Measurements from ENCODE around the gene ADGRF3. TPM values are rescaled to one million over a fixed set of nuclear protein-coding genes. Genes with fewer than 3 reads are reported as not detected.
A peak's percentile ranks its signal among the peaks of the same experiment; 100 is the strongest.
"Not testable (repeated sequence)": the region's sequence is repeated elsewhere in the genome, so short reads cannot be mapped to it uniquely, and the experiment has no call there.

The ADGRF3 gene
- total RNA-seq, 1 donor from 2014 or later: 0.04 TPM

GRCh38 chr2:26382564-26382963 is 36.0 kb upstream of the ADGRF3 start:
- DNase-seq (ENCODE audit: low spot score): no peak
- Histone ChIP-seq H3K9me3 (ENCODE audit: low read depth) (no peaks in the 10 kb centered on the region), H3K27ac (no peak overlapping the region), H3K79me2 (ENCODE audit: low read depth) (no peaks in the 10 kb centered on the region), H3K36me3 (peaks cover 13% of the 10 kb centered on the region), H3K4me1 (peaks cover 9% of the 10 kb centered on the region), H4K20me1 (ENCODE audit: low read depth) (no peaks in the 10 kb centered on the region), H3K4me3 (no peak overlapping the region), H3K27me3 (no peaks in the 10 kb centered on the region), H3K9ac (no peak overlapping the region), H3F3A (ENCODE audit: low read depth) (no peaks in the 10 kb centered on the region), H2AFZ (replicated peaks) (no peak overlapping the region), H3K4me2 (no peak overlapping the region)
- Mint-ChIP-seq H3K27ac (no peak overlapping the region), H3K4me3 (no peak overlapping the region), H3K36me3 (peaks cover 22% of the 10 kb centered on the region), H3K9me3 (no peaks in the 10 kb centered on the region), H3K27me3 (ENCODE audit: insufficient read depth, low read depth) (no peaks in the 10 kb centered on the region), H3K4me1 (peaks cover 6% of the 10 kb centered on the region)
- no peak for TF ChIP-seq EZH2 (IDR thresholded peaks at IDR 0.05)
- TF ChIP-seq CTCF (IDR thresholded peaks at IDR 0.05): no peak
- TF ChIP-seq EZH2phosphoT487 (IDR thresholded peaks at IDR 0.05): no peak

GRCh38 chr2:26380281-26380680 is 33.7 kb upstream of the ADGRF3 start:
- H3K36me3 Mint-ChIP-seq: peaks cover 27% of the 10 kb centered on the region

GRCh38 chr2:26376799-26377198 is 30.2 kb upstream of the ADGRF3 start:
- Mint-ChIP-seq H3K36me3 (peaks cover 42% of the 10 kb centered on the region), H3K9me3 (peaks cover 2% of the 10 kb centered on the region), H3K4me1 (no peaks in the 10 kb centered on the region), H3K27me3 (ENCODE audit: insufficient read depth, low read depth) (no peaks in the 10 kb centered on the region), H3K4me3 (no peak overlapping the region), H3K27ac (no peak overlapping the region)
- H3K4me1 ChIP-seq: peaks cover 9% of the 10 kb centered on the region
- H3K27me3 ChIP-seq: no peaks in the 10 kb centered on the region
- H3K79me2 ChIP-seq (ENCODE audit: low read depth): no peaks in the 10 kb centered on the region
- H4K20me1 ChIP-seq (ENCODE audit: low read depth): no peaks in the 10 kb centered on the region
- no peak overlapping the region for H3K4me2 ChIP-seq
- no peak overlapping the region for H2AFZ ChIP-seq (replicated peaks)
- H3K36me3 ChIP-seq: peaks cover 42% of the 10 kb centered on the region
- H3F3A ChIP-seq (ENCODE audit: low read depth): no peaks in the 10 kb centered on the region
- TF ChIP-seq EZH2phosphoT487 (IDR thresholded peaks at IDR 0.05): no peak
- TF ChIP-seq EZH2 (IDR thresholded peaks at IDR 0.05): no peak
- no peak for TF ChIP-seq CTCF (IDR thresholded peaks at IDR 0.05)
- DNase-seq (ENCODE audit: low spot score): no peak
- H3K9ac ChIP-seq: no peak overlapping the region
- no peak overlapping the region for H3K27ac ChIP-seq
- no peak overlapping the region for H3K4me3 ChIP-seq
- H3K9me3 ChIP-seq (ENCODE audit: low read depth): no peaks in the 10 kb centered on the region

More at GRCh38 chr2:26380281-26380680, 33.7 kb upstream of the ADGRF3 start:
- Histone ChIP-seq H3K9ac (no peak overlapping the region), H3K4me3 (no peak overlapping the region), H3K27ac (no peak overlapping the region), H3K79me2 (ENCODE audit: low read depth) (no peaks in the 10 kb centered on the region), H3K27me3 (no peaks in the 10 kb centered on the region), H3F3A (ENCODE audit: low read depth) (no peaks in the 10 kb centered on the region), H4K20me1 (ENCODE audit: low read depth) (no peaks in the 10 kb centered on the region), H3K9me3 (ENCODE audit: low read depth) (no peaks in the 10 kb centered on the region), H2AFZ (replicated peaks) (no peak overlapping the region), H3K36me3 (peaks cover 24% of the 10 kb centered on the region), H3K4me2 (no peak overlapping the region), H3K4me1 (peaks cover 9% of the 10 kb centered on the region)
- no peak for DNase-seq (ENCODE audit: low spot score)
- Mint-ChIP-seq H3K27ac (no peak overlapping the region), H3K9me3 (no peaks in the 10 kb centered on the region), H3K27me3 (ENCODE audit: insufficient read depth, low read depth) (no peaks in the 10 kb centered on the region), H3K4me3 (no peak overlapping the region), H3K4me1 (peaks cover 6% of the 10 kb centered on the region)
- TF ChIP-seq EZH2 (IDR thresholded peaks at IDR 0.05): no peak
- no peak for TF ChIP-seq CTCF (IDR thresholded peaks at IDR 0.05)
- no peak for TF ChIP-seq EZH2phosphoT487 (IDR thresholded peaks at IDR 0.05)

GRCh38 chr2:26370909-26371308 is 24.3 kb upstream of the ADGRF3 start:
- not testable (repeated sequence) for H3K9me3 ChIP-seq (ENCODE audit: low read depth); DNase-seq (ENCODE audit: low spot score); H4K20me1 ChIP-seq (ENCODE audit: low read depth); H3K4me3 Mint-ChIP-seq; H3K27me3 Mint-ChIP-seq (ENCODE audit: insufficient read depth, low read depth); H3K4me3 ChIP-seq; H3K27me3 ChIP-seq; H3K79me2 ChIP-seq (ENCODE audit: low read depth); H3K9ac ChIP-seq; H3K27ac ChIP-seq; H3K9me3 Mint-ChIP-seq; H2AFZ ChIP-seq (replicated peaks); H3K4me2 ChIP-seq; H3K27ac Mint-ChIP-seq
- peaks cover 25% of the 10 kb centered on the region for H3K36me3 Mint-ChIP-seq
- peaks cover 23% of the 10 kb centered on the region for H3F3A ChIP-seq (ENCODE audit: low read depth)
- H3K36me3 ChIP-seq: peaks cover 29% of the 10 kb centered on the region
- peaks cover 26% of the 10 kb centered on the region for H3K4me1 ChIP-seq
- peaks cover 31% of the 10 kb centered on the region for H3K4me1 Mint-ChIP-seq

- not testable (repeated sequence) for H3K9ac ChIP-seq; H3K4me3 ChIP-seq; H3K27me3 Mint-ChIP-seq (ENCODE audit: insufficient read depth, low read depth); H3K27me3 ChIP-seq; H3K9me3 Mint-ChIP-seq; H3K79me2 ChIP-seq (ENCODE audit: low read depth); DNase-seq (ENCODE audit: low spot score); H3K9me3 ChIP-seq (ENCODE audit: low read depth); H2AFZ ChIP-seq (replicated peaks); H4K20me1 ChIP-seq (ENCODE audit: low read depth)
- Histone ChIP-seq H3K36me3 (peaks cover 20% of the 10 kb centered on the region), H3F3A (ENCODE audit: low read depth) (peaks cover 24% of the 10 kb centered on the region), H3K4me1 (peaks cover 26% of the 10 kb centered on the region), H3K4me2 (peak overlapping the region; percentile 43), H3K27ac (peak overlapping the region; percentile 82)
- H3K36me3 Mint-ChIP-seq: peaks cover 17% of the 10 kb centered on the region
- peak overlapping the region; percentile 78 for H3K27ac Mint-ChIP-seq
- H3K4me3 Mint-ChIP-seq: peak overlapping the region; percentile 24
- H3K4me1 Mint-ChIP-seq: peaks cover 31% of the 10 kb centered on the region
These were observed 23.1 kb upstream of the ADGRF3 start for GRCh38 chr2:26369664-26370063.
